OCI-LY7 (cell line): Measurements from ENCODE around the gene IFI44L. TPM values are rescaled to one million over a fixed set of nuclear protein-coding genes. Genes with fewer than 3 reads are reported as not detected.

ENCODE experiments used
- BruUV-seq: library from RNA; stranded (reverse); fragments of 400-500 nt; replicated peaks from 2 replicates; lab custom pipeline; 2021; lab: Mats Ljungman, UMichigan
- CTCF ChIA-PET: fragments of 300-600 bp; sonication (Branson Sonifier 250); formaldehyde crosslinking; loops from one replicate; lab custom pipeline; 2022; ENCODE audit warnings: antibody characterized with exemption; ENCODE audit not compliant: unreplicated experiment; lab: Charles Lee
- POLR2A ChIA-PET: fragments of 300-600 bp; sonication (Branson Sonifier 250); formaldehyde crosslinking; loops from one replicate; lab custom pipeline; 2022; ENCODE audit warnings: antibody characterized with exemption; lab: Charles Lee
- DNase-seq: peaks from one replicate; pipeline ENCODE4 v3.0.0-alpha.2; 2015; ENCODE audit warnings: low spot score
- H2AFZ ChIP-seq: fragments of 200-600 bp; sonication (generic), shearing (Covaris generic); 2 replicates; pipeline ENCODE4 v1.6.1; 2014; ENCODE audit warnings: mild to moderate bottlenecking, antibody characterized with exemption, low read length, moderate library complexity
- H3K27ac ChIP-seq: fragments of 200-600 bp; sonication (generic); 2 replicates; pipeline ENCODE4 v1.5.1; 2014; ENCODE audit warnings: mixed run types, low read depth, mild to moderate bottlenecking, moderate library complexity, low read length, inconsistent platforms; ENCODE audit not compliant: poor library complexity, severe bottlenecking
- H3K36me3 ChIP-seq: fragments of 200-600 bp; sonication (generic); 2 replicates; pipeline ENCODE4 v1.6.1; 2014; ENCODE audit warnings: mild to moderate bottlenecking, antibody characterized with exemption, low read length, moderate library complexity, mixed read lengths; ENCODE audit not compliant: insufficient read depth
- H3K4me1 ChIP-seq: fragments of 200-600 bp; sonication (generic); 2 replicates; pipeline ENCODE4 v1.5.1; 2014; ENCODE audit warnings: mild to moderate bottlenecking, low read length; ENCODE audit not compliant: insufficient read depth, poor library complexity, severe bottlenecking
- H3K4me2 ChIP-seq: fragments of 200-600 bp; sonication (generic); 2 replicates; pipeline ENCODE4 v1.6.1; 2014; ENCODE audit warnings: mild to moderate bottlenecking, low read length
- H3K4me3 ChIP-seq: fragments of 200-600 bp; sonication (generic); 2 replicates; pipeline ENCODE4 v1.5.1; 2014; ENCODE audit warnings: mild to moderate bottlenecking, low read depth, low read length; ENCODE audit not compliant: poor library complexity, severe bottlenecking
- H3K79me2 ChIP-seq: fragments of 200-600 bp; sonication (generic); 2 replicates; pipeline ENCODE4 v1.6.1; 2016; ENCODE audit warnings: low read depth, mild to moderate bottlenecking, low read length, moderate library complexity, mixed read lengths; ENCODE audit not compliant: insufficient read depth
- H3K9me2 ChIP-seq: fragments of 200-600 bp; sonication (generic); 2 replicates; pipeline ENCODE4 v1.6.1; 2016; ENCODE audit warnings: mild to moderate bottlenecking, low read length, mixed read lengths; ENCODE audit not compliant: insufficient read depth
- H3K9me3 ChIP-seq: fragments of 200-600 bp; sonication (generic); 2 replicates; pipeline ENCODE4 v1.6.1; 2014; ENCODE audit warnings: mild to moderate bottlenecking, mixed run types, low read length, mixed read lengths
- H4K20me1 ChIP-seq: fragments of 200-600 bp; sonication (generic); 2 replicates; pipeline ENCODE4 v1.6.1; 2014; ENCODE audit warnings: mild to moderate bottlenecking, antibody characterized with exemption, low read length, moderate library complexity, mixed read lengths; ENCODE audit not compliant: insufficient read depth
- EZH2phosphoT487 ChIP-seq: fragments of 200-600 bp; sonication (generic); IDR thresholded peaks from 2 replicates; pipeline ENCODE4 v1.6.1; 2018; ENCODE audit warnings: low read depth, borderline replicate concordance, mild to moderate bottlenecking, mixed run types, antibody characterized with exemption, low read length, moderate library complexity, mixed read lengths
- intact Hi-C: fragments of 100-400 bp; cut with micrococcal nuclease; formaldehyde crosslinking; loops from one replicate; pipeline ENCODE4 v1.10.0; 2022; ENCODE audit not compliant: unreplicated experiment
- total RNA-seq, 2 experiments: library from RNA; depleted of rRNA in 1 of 2; stranded (reverse); fragments of >200 nt in 1 of 2; shearing (Covaris generic) in 1 of 2; gene quantifications; 2 replicates each; pipeline ENCODE4 v1.2.3, GENCODE V29; 2014 to 2022
- TF ChIP-seq, protein P1 (sequence below): fragments of 200-600 bp; sonication (generic); conservative IDR thresholded peaks from 2 replicates; pipeline ENCODE4 v1.5.1; 2014; ENCODE audit warnings: mild to moderate bottlenecking, antibody characterized with exemption, low read length, moderate library complexity, mixed read lengths

IFI44L gene
- total RNA-seq, 2 experiments from 2014 or later, result not detected

DNA sequence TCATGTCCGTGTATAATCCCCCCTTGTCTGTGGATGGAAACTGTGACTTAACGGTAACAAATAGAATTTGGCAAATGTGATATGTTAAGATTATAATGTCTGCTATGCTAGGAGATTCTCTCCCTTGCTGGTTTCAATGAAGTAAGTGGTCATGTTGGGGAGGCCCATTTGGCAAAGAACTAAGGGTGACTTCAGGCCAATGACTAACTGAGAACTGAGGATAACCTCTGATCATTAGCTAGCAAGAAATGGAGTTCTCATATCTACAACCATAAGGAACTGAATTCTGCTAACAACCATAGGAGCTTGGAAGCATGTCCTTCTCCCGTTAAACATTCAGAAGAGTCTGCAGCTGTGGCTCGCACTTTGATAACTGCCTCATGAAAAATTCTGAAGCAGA, 2.3 kb downstream of the IFI44L start:
- intact Hi-C loops, result no loop called here
- Histone ChIP-seq H3K27ac (no peak overlapping the region), H4K20me1 (no peaks in the 10 kb centered on the region), H3K9me2 (no peaks in the 10 kb centered on the region), H3K79me2 (no peaks in the 10 kb centered on the region), H3K36me3 (no peaks in the 10 kb centered on the region), H3K9me3 (no peaks in the 10 kb centered on the region), H3K4me1 (no peaks in the 10 kb centered on the region), H3K4me2 (no peak overlapping the region), H2AFZ (no peak overlapping the region), H3K4me3 (no peak overlapping the region)
- no peak for DNase-seq
- ChIA-PET CTCF (no interaction called here), POLR2A (no interaction called here)
- TF ChIP-seq, protein P1, sequence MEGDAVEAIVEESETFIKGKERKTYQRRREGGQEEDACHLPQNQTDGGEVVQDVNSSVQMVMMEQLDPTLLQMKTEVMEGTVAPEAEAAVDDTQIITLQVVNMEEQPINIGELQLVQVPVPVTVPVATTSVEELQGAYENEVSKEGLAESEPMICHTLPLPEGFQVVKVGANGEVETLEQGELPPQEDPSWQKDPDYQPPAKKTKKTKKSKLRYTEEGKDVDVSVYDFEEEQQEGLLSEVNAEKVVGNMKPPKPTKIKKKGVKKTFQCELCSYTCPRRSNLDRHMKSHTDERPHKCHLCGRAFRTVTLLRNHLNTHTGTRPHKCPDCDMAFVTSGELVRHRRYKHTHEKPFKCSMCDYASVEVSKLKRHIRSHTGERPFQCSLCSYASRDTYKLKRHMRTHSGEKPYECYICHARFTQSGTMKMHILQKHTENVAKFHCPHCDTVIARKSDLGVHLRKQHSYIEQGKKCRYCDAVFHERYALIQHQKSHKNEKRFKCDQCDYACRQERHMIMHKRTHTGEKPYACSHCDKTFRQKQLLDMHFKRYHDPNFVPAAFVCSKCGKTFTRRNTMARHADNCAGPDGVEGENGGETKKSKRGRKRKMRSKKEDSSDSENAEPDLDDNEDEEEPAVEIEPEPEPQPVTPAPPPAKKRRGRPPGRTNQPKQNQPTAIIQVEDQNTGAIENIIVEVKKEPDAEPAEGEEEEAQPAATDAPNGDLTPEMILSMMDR, result no peak
- no peak for TF ChIP-seq EZH2phosphoT487
- BruUV-seq, result no TSS peak

DNA sequence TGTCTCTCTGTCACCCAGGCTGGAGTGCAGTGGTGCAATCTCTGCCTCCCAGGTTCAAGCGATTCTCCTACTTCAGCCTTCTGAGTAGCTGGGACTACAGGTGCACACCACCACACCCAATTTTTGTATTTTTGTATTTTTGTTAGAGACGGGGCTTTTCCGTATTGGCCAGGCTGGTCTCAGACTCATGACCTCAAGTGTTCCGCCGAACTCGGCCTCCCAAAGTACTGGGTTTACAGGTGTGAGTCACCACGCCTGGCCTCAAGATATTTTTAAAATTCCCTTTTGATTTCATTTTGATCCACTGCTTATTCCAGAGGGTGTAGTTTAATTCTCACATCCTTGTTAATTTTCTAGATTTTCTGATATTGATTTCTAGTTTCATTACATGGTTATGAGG, 3.8 kb downstream of the IFI44L start:
- ChIA-PET POLR2A (no interaction called here), CTCF (no interaction called here)
- Histone ChIP-seq H3K9me3 (no peaks in the 10 kb centered on the region), H3K4me2 (no peak overlapping the region), H3K9me2 (no peaks in the 10 kb centered on the region), H3K4me1 (no peaks in the 10 kb centered on the region), H2AFZ (no peak overlapping the region), H3K27ac (no peak overlapping the region), H3K36me3 (no peaks in the 10 kb centered on the region), H4K20me1 (no peaks in the 10 kb centered on the region), H3K4me3 (no peak overlapping the region), H3K79me2 (no peaks in the 10 kb centered on the region)
- BruUV-seq, result no TSS peak
- TF ChIP-seq, protein P1, result no peak
- no peak for TF ChIP-seq EZH2phosphoT487
- DNase-seq, result no peak
- intact Hi-C loops, result no loop called here

DNA sequence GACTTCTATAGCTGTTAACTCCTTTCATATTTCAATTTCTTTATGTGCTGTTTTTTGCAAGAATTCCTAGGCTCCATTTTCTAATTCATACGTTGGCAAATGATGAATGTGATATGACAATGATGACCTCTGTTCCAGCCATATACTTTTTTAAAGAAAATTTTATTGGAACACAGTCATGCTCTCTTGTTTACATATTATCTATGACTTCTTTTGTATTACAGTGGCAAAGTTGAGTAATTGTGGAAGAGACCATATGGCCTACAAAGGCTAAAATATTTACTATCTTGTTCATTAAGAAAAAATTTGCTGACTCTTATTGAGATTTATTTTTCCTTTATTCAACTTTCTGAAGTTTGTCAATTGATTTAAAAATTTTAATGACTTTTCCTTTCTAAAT, 7.1 kb downstream of the IFI44L start:
- Histone ChIP-seq H3K4me1 (no peaks in the 10 kb centered on the region), H4K20me1 (no peaks in the 10 kb centered on the region), H3K36me3 (no peaks in the 10 kb centered on the region), H3K27ac (no peak overlapping the region), H3K4me3 (no peak overlapping the region), H3K4me2 (no peak overlapping the region), H3K9me3 (no peaks in the 10 kb centered on the region), H3K79me2 (no peaks in the 10 kb centered on the region), H2AFZ (no peak overlapping the region), H3K9me2 (no peaks in the 10 kb centered on the region)
- POLR2A ChIA-PET, result interaction anchor here (0.9 kb wide), 1 partner anchor 35 kb away, joined by 3 read pairs; no protein-coding TSS in a partner anchor
- no TSS peak for BruUV-seq
- DNase-seq, result no peak
- CTCF ChIA-PET, result no interaction called here
- intact Hi-C loops, result no loop called here
- no peak for TF ChIP-seq EZH2phosphoT487
- TF ChIP-seq, protein P1, result no peak
